Cortex of kidney (tissue), 1 donor: ENCODE data around the gene GNAO1.

Experiments
- DNase-seq: peaks from one replicate; lab custom pipeline; 2025; lab: John Stamatoyannopoulos, UW

GNAO1 gene

GRCh38 chr16:56400458-56400857, 209.2 kb downstream of the GNAO1 start:
- DNase-seq = no peak

GRCh38 chr16:56401482-56401881, 210.2 kb downstream of the GNAO1 start:
- DNase-seq = no peak

DNA sequence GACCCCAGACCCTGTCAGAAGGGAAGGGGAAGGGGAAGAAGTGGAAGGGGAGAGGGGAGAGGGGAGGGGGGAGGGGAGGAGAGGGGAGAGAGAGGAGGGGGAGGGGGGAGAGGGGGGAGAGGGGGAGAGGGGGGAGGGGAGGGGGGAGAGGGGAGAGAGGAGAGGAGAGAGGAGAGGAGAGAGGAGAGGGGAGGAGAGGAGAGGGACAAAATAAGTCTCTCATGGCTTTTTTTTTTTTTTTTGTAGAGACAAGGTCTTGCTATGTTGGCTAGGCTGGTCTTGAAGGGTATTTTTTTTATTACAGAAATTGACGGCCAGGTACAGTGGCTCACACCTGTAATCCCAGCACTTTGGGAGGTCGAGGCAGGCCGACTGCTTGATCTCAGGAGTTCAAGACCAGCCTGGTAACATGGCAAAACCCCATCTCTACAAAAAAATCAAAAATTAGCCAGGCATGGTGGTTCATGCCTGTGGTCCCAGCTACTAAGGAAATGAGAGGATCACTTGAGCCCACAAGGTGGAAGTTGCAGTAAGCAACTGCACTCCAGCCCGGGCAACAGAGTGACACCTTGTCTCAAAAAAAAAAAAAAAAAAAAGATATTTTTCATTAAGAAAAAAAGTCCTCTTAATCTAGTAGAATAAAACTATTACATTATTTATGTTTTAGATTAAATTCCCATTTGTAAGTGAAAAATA, 214.8 kb downstream of the GNAO1 start:
- DNase-seq = no peak
